CD14-positive monocyte (primary cell): ENCODE measurements around the gene WDR86. TPM values are rescaled to one million over a fixed set of nuclear protein-coding genes. Genes with fewer than 3 reads are reported as not detected.

Source experiments
- DNase-seq, 3 donors: peaks; one replicate each; pipeline ENCODE4 v3.0.0-alpha.2; 2011 to 2022
- H2AFZ ChIP-seq: 2 replicates; pipeline ENCODE4 v1.6.0; 2012; ENCODE audit warnings: mild to moderate bottlenecking, low read depth, low read length, inconsistent platforms; ENCODE audit not compliant: insufficient read depth, poor library complexity, severe bottlenecking
- H3K27ac ChIP-seq, 2 donors: 1 replicate in 1 of 2; 2 replicates in 1 of 2; pipeline ENCODE4 v1.5.1; 2012 to 2013; ENCODE audit warnings: low read length in 2 of 2, control low read depth in 1 of 2, inconsistent platforms in 1 of 2, low read depth in 1 of 2, mild to moderate bottlenecking in 1 of 2
- H3K27me3 ChIP-seq, 2 donors: one replicate each; pipeline versions ENCODE4 v1.6.0 to v1.6.1; 2011 to 2013; ENCODE audit warnings: low read length in 2 of 2; ENCODE audit not compliant: control insufficient read depth in 2 of 2, insufficient read depth in 2 of 2
- H3K36me3 ChIP-seq, 2 donors: replicated peaks in 1 of 2; 1 replicate in 1 of 2; 2 replicates in 1 of 2; pipeline versions ENCODE4 v1.5.1 to v1.6.1; 2012 to 2013; ENCODE audit warnings: low read length in 2 of 2, control low read depth in 1 of 2, inconsistent platforms in 1 of 2, mild to moderate bottlenecking in 1 of 2; ENCODE audit not compliant: insufficient read depth in 2 of 2, control insufficient read depth in 1 of 2
- H3K4me1 ChIP-seq, 2 donors: 1 replicate in 1 of 2; 2 replicates in 1 of 2; pipeline versions ENCODE4 v1.5.1 to v1.6.1; 2012 to 2013; ENCODE audit warnings: low read length in 2 of 2, control low read depth in 1 of 2, inconsistent platforms in 1 of 2, mild to moderate bottlenecking in 1 of 2, moderate library complexity in 1 of 2; ENCODE audit not compliant: insufficient read depth in 2 of 2, control insufficient read depth in 1 of 2
- H3K4me2 ChIP-seq: replicated peaks from 2 replicates; pipeline ENCODE3; 2012; ENCODE audit warnings: low read length, moderate library complexity, mild to moderate bottlenecking; ENCODE audit not compliant: poor library complexity, severe bottlenecking; ENCODE audit errors: extremely low read depth
- H3K4me3 ChIP-seq, 3 experiments: fragments of 200-600 bp in 1 of 3; sonication (generic) in 1 of 3; replicated peaks in 1 of 3; 1 replicate in 2 of 3; 2 replicates in 1 of 3; pipeline ENCODE4 v1.5.1; 2011 to 2013; ENCODE audit warnings: low read length in 3 of 3, mild to moderate bottlenecking in 3 of 3, control low read depth in 2 of 3, low read depth in 2 of 3, inconsistent platforms in 1 of 3, moderate library complexity in 1 of 3
- H3K79me2 ChIP-seq: 2 replicates; pipeline ENCODE4 v1.6.0; 2012; ENCODE audit warnings: mild to moderate bottlenecking, control low read depth, inconsistent platforms, low read length, moderate library complexity; ENCODE audit not compliant: insufficient read depth
- H3K9ac ChIP-seq: 2 replicates; pipeline ENCODE4 v1.6.0; 2017; ENCODE audit warnings: low read length, mild to moderate bottlenecking; ENCODE audit not compliant: insufficient read depth, poor library complexity, severe bottlenecking
- H3K9me3 ChIP-seq, 2 donors: replicated peaks in 1 of 2; 1 replicate in 1 of 2; 2 replicates in 1 of 2; pipeline versions ENCODE4 v1.5.1 to v1.6.1; 2012 to 2013; ENCODE audit warnings: low read length in 2 of 2, control low read depth in 1 of 2; ENCODE audit not compliant: control insufficient read depth in 1 of 2, insufficient read depth in 1 of 2
- H4K20me1 ChIP-seq: 2 replicates; pipeline ENCODE4 v1.6.0; 2012; ENCODE audit warnings: mild to moderate bottlenecking, low read length, control low read depth, moderate library complexity; ENCODE audit not compliant: insufficient read depth
- H3K27ac Mint-ChIP-seq, 7 donors: one replicate each; pipeline ENCODE4 v1.8.0; 2020; ENCODE audit warnings: mild to moderate bottlenecking in 7 of 7, mixed read lengths in 7 of 7, moderate library complexity in 6 of 7, inconsistent platforms in 2 of 7
- H3K27me3 Mint-ChIP-seq, 3 donors: one replicate each; pipeline ENCODE4 v1.8.0; 2021 to 2022; ENCODE audit warnings: low read depth in 3 of 3, mild to moderate bottlenecking in 3 of 3, mixed read lengths in 3 of 3, moderate library complexity in 3 of 3, inconsistent platforms in 1 of 3
- H3K36me3 Mint-ChIP-seq, 2 donors: one replicate each; pipeline ENCODE4 v1.8.0; 2020; ENCODE audit warnings: mixed read lengths in 2 of 2, inconsistent platforms in 1 of 2, mild to moderate bottlenecking in 1 of 2
- H3K4me1 Mint-ChIP-seq: one replicate; pipeline ENCODE4 v1.8.0; 2020; ENCODE audit warnings: mild to moderate bottlenecking, mixed read lengths
- H3K4me3 Mint-ChIP-seq, 2 donors: one replicate each; pipeline ENCODE4 v1.8.0; 2020; ENCODE audit warnings: mild to moderate bottlenecking in 2 of 2, mixed read lengths in 2 of 2, moderate library complexity in 1 of 2
- H3K9me3 Mint-ChIP-seq, 7 donors: one replicate each; pipeline ENCODE4 v1.8.0; 2020 to 2022; ENCODE audit warnings: mixed read lengths in 7 of 7, mild to moderate bottlenecking in 6 of 7, moderate library complexity in 6 of 7, inconsistent platforms in 2 of 7
- CTCF ChIP-seq: fragments of 200-600 bp; IDR thresholded peaks from one replicate; pipeline ENCODE4 v1.8.0; 2022; ENCODE audit warnings: antibody characterized with exemption, mild to moderate bottlenecking
- WGBS: methylation state at CpG from one replicate; pipeline ENCODE4 v1.1.5; 2013; ENCODE audit warnings: missing lambda C conversion rate; ENCODE audit not compliant: insufficient coverage; 5-methylcytosine and 5-hydroxymethylcytosine counted together
- intact Hi-C, 2 donors: fragments of 100-400 bp; cut with micrococcal nuclease; formaldehyde crosslinking; loops; one replicate each; pipeline versions ENCODE4 v1.15.0 to v1.15.1; 2023
- polyA plus RNA-seq, 3 donors: library from polyadenylated mRNA; depleted of rRNA in 1 of 3; unstranded in 2 of 3; stranded (reverse) in 1 of 3; fragments of 300-500 nt in 2 of 3; fragments of >200 nt in 1 of 3; fragmentation: Illumina TruSeq in 2 of 3; gene quantifications; 1 replicate in 2 of 3; 2 replicates in 1 of 3; pipeline ENCODE4 v1.2.3, GENCODE V29; 2012 to 2021

The WDR86 gene
- polyA plus RNA-seq, 3 donors = 0.11 to 0.30 (median 0.24) TPM

- intact Hi-C loops = no loop called here
- H3K4me1 ChIP-seq = peaks cover 15 to 22% of the 10 kb centered on the region in 2 donors
- no peaks in the 10 kb centered on the region for H3K79me2 ChIP-seq
- H3K4me2 ChIP-seq = no peak overlapping the region
- H4K20me1 ChIP-seq = peaks cover 5% of the 10 kb centered on the region
- no peak overlapping the region for H3K27ac Mint-ChIP-seq
- peaks cover 0 to 12% (median 2%) of the 10 kb centered on the region in 7 donors for H3K9me3 Mint-ChIP-seq
- H3K27me3 Mint-ChIP-seq = peaks cover 20 to 27% (median 25%) of the 10 kb centered on the region in 3 donors
- no peak overlapping the region for H3K9ac ChIP-seq
- peaks cover 0 to 9% of the 10 kb centered on the region in 2 donors for H3K9me3 ChIP-seq
- H3K36me3 Mint-ChIP-seq = peaks cover 61 to 67% of the 10 kb centered on the region in 2 donors
- peaks cover 12 to 20% of the 10 kb centered on the region in 2 donors for H3K27me3 ChIP-seq
- H3K36me3 ChIP-seq = peaks cover 46 to 58% of the 10 kb centered on the region in 2 donors
- TF ChIP-seq CTCF = no peak
- H3K27ac ChIP-seq = no peak overlapping the region
- peaks cover 11% of the 10 kb centered on the region for H3K4me1 Mint-ChIP-seq
- 100% methylated on average over 5 of the region's 9 CpGs for WGBS
- no peak overlapping the region for H2AFZ ChIP-seq
- DNase-seq = no peak
- no peak overlapping the region for H3K4me3 ChIP-seq
- no peak overlapping the region for H3K4me3 Mint-ChIP-seq
Observed at GRCh38 chr7:151378011-151378410, 31.8 kb downstream of the WDR86 start.

- intact Hi-C loops = no loop called here
- no peak overlapping the region for H3K27ac Mint-ChIP-seq
Observed at GRCh38 chr7:151377406-151377805, 32.4 kb downstream of the WDR86 start.

More at GRCh38 chr7:151377406-151377805, 32.4 kb downstream of the WDR86 start:
- H3K36me3 Mint-ChIP-seq = peaks cover 67 to 73% of the 10 kb centered on the region in 2 donors
- peaks cover 0 to 7% (median 2%) of the 10 kb centered on the region in 7 donors for H3K9me3 Mint-ChIP-seq
- Histone ChIP-seq H3K4me3 (no peak overlapping the region), H3K4me2 (no peak overlapping the region), H3K36me3 (peaks cover 52 to 64% of the 10 kb centered on the region in 2 donors), H3K9me3 (peaks cover 0 to 7% of the 10 kb centered on the region in 2 donors), H3K27ac (no peak overlapping the region), H3K9ac (no peak overlapping the region), H3K4me1 (peaks cover 15 to 21% of the 10 kb centered on the region in 2 donors), H2AFZ (no peak overlapping the region), H4K20me1 (peaks cover 11% of the 10 kb centered on the region), H3K79me2 (no peaks in the 10 kb centered on the region), H3K27me3 (peaks cover 7 to 14% of the 10 kb centered on the region in 2 donors)
- 79% methylated on average over 8 of the region's 12 CpGs for WGBS
- TF ChIP-seq CTCF = no peak
- peaks cover 14 to 21% (median 18%) of the 10 kb centered on the region in 3 donors for H3K27me3 Mint-ChIP-seq
- no peak for DNase-seq
- peaks cover 10% of the 10 kb centered on the region for H3K4me1 Mint-ChIP-seq
- H3K4me3 Mint-ChIP-seq = no peak overlapping the region
